ENCODE measurements around the gene PCCA. TPM values are rescaled to one million over a fixed set of nuclear protein-coding genes. Genes with fewer than 3 reads are reported as not detected.

PCCA gene
- total RNA-seq, 2 donors from 2014 or later = 7.2 to 14.6 TPM

DNA sequence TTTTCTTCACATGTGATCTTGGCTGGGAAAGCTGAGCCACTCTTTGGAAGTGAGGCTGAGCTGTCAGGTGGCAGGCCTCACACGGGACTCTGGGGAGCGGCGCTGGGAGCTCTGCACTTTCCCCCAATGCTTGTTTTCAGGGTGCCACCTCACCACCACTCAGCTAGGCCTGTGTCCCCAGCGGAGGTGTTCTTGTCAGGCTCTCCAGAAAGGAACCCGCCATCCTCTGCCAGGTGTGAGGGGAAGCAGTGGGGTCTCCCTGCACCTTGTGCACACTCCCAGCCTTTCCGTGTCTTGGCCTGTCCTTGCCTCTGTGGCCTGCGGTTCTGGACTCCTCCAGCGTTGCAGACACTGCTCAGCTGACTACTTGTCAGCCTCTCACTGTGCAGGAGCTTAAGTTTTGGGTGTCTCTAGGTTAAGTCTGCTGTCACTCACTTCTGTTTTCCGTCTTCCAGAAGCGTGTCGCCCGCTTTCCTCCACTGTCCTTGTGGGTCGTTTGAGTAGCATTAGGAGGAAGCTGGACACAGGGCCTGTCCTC is 447.8 kb downstream of the PCCA start:
- H3K4me3 Mint-ChIP-seq = no peak overlapping the region
- ATAC-seq (replicated peaks) = no peak
- H3K9me3 Mint-ChIP-seq = no peaks in the 10 kb centered on the region

GRCh38 chr13:100537486-100537885 is 448.6 kb downstream of the PCCA start:
- no peaks in the 10 kb centered on the region for H3K4me1 Mint-ChIP-seq
- H3K27me3 Mint-ChIP-seq = no peaks in the 10 kb centered on the region
- no peak overlapping the region for H3K27ac Mint-ChIP-seq
- no peak overlapping the region for H3K4me3 Mint-ChIP-seq
- no peaks in the 10 kb centered on the region for H3K36me3 Mint-ChIP-seq (ENCODE audit: low read depth)
- no peaks in the 10 kb centered on the region for H3K9me3 Mint-ChIP-seq
- ATAC-seq (replicated peaks) = no peak

More for the DNA sequence above, 447.8 kb downstream of the PCCA start:
- H3K36me3 Mint-ChIP-seq (ENCODE audit: low read depth) = no peaks in the 10 kb centered on the region
- H3K4me1 Mint-ChIP-seq = no peaks in the 10 kb centered on the region
- H3K27ac Mint-ChIP-seq = no peak overlapping the region
- no peaks in the 10 kb centered on the region for H3K27me3 Mint-ChIP-seq

DNA sequence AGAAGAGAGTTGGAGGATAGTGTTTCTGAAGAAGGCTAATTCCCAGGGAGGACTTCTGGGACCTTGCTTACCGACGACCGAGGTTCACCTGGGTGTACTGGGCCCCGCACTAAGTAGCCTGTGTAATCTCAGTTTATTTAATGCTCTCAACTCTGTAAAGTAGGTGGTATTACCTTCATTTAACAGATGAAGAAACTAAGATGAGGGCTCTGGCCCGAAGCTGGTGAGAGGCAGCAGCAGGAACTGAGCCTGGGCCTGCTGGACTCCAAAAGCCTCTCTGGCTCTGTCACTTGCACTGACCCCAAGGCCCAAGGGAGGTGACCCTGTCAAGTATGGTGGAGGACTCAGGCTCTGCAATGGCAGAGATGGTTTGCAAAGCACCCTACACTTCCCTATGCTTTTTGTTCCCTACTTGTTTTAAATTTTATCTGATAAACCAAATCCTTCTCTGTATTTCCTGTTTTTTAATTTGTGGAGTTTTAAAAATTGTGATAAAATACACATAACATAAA is 449.1 kb downstream of the PCCA start:
- H3K36me3 Mint-ChIP-seq (ENCODE audit: low read depth) = no peaks in the 10 kb centered on the region
- no peaks in the 10 kb centered on the region for H3K27me3 Mint-ChIP-seq
- peaks cover 5% of the 10 kb centered on the region for H3K4me1 Mint-ChIP-seq
- no peaks in the 10 kb centered on the region for H3K9me3 Mint-ChIP-seq
- ATAC-seq (replicated peaks) = no peak
- H3K27ac Mint-ChIP-seq = no peak overlapping the region
- H3K4me3 Mint-ChIP-seq = no peak overlapping the region

GRCh38 chr13:100540621-100541020 is 451.7 kb downstream of the PCCA start:
- Mint-ChIP-seq H3K36me3 (ENCODE audit: low read depth) (no peaks in the 10 kb centered on the region), H3K4me1 (peaks cover 5% of the 10 kb centered on the region), H3K9me3 (no peaks in the 10 kb centered on the region), H3K27ac (no peak overlapping the region), H3K27me3 (no peaks in the 10 kb centered on the region), H3K4me3 (no peak overlapping the region)
- ATAC-seq (replicated peaks) = no peak

GRCh38 chr13:100541897-100542825 is 453.3 kb downstream of the PCCA start:
- H3K36me3 Mint-ChIP-seq (ENCODE audit: low read depth) = no peaks in the 10 kb centered on the region
- no peak overlapping the region for H3K27ac Mint-ChIP-seq
- no peaks in the 10 kb centered on the region for H3K27me3 Mint-ChIP-seq
- H3K4me1 Mint-ChIP-seq = peaks cover 5% of the 10 kb centered on the region
- H3K9me3 Mint-ChIP-seq = no peaks in the 10 kb centered on the region
- no peak for ATAC-seq (replicated peaks)
- H3K4me3 Mint-ChIP-seq = no peak overlapping the region

DNA sequence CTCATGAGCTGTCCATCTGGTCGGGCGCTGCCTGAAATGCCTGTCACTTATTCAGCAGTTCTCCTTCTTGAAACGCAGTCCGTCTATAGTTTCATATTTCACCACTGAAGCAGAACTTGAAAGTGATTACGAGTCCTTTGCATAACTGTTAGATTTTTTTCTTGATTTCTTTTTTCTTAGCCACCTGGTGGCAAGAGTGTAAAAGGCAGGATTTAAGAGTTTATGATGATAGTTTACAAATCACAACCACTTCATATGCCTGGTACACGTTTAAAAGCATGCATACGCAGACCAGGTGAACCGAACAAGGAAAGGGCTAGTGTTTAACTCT is 453.9 kb downstream of the PCCA start:
- H3K4me3 Mint-ChIP-seq = no peak overlapping the region
- H3K4me1 Mint-ChIP-seq = peaks cover 5% of the 10 kb centered on the region
- no peaks in the 10 kb centered on the region for H3K9me3 Mint-ChIP-seq
- ATAC-seq (replicated peaks) = peak; percentile 68
- H3K27ac Mint-ChIP-seq = no peak overlapping the region
- H3K36me3 Mint-ChIP-seq (ENCODE audit: low read depth) = no peaks in the 10 kb centered on the region
- H3K27me3 Mint-ChIP-seq = no peaks in the 10 kb centered on the region

GRCh38 chr13:100543872-100544602 is 455.1 kb downstream of the PCCA start:
- no peaks in the 10 kb centered on the region for H3K36me3 Mint-ChIP-seq (ENCODE audit: low read depth)
- no peak for ATAC-seq (replicated peaks)
- H3K27me3 Mint-ChIP-seq = no peaks in the 10 kb centered on the region
- no peaks in the 10 kb centered on the region for H3K9me3 Mint-ChIP-seq
- H3K4me3 Mint-ChIP-seq = no peak overlapping the region
- H3K27ac Mint-ChIP-seq = no peak overlapping the region
- peaks cover 5% of the 10 kb centered on the region for H3K4me1 Mint-ChIP-seq

DNA sequence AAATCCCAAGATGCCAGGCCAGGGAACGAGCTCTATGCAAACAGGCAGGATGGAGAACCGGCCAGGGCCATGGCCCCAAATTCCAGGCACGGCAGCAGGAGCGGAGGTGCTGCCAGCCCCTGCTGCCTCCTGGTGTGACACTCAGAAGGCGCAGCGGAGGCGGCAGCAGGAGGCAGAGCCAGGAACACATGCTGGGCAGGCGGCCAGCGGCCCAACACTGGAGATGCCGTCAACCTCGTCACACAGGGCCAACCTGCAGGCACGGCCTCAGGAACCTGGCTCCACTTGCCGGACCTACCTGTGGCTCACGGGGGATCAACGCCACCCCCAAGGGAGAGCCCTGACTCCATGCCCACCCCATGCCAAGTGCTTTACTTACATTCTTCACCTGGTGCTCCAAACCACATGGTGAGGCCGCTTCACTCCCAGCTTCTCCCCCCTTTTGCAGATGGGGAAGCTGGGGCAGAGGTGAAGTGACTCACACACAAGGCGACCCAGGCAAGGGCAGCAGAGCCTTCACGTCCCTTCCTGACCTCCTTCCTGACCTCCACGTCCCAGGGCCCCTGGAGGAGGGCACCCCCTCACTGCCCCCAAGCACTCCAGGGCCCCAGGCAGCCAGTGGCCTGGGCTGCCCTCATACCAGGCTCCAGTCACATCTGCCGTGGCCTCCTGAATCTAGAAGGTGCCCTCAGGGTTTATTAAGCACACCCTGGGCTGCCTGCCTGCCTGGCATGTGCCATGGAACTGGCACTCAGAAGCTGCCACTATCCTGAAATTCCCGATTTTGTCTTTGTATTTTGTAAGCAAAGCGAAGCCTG is 456.2 kb downstream of the PCCA start:
- Mint-ChIP-seq H3K9me3 (no peaks in the 10 kb centered on the region), H3K27ac (no peak overlapping the region), H3K4me1 (peaks cover 5% of the 10 kb centered on the region), H3K4me3 (no peak overlapping the region), H3K36me3 (ENCODE audit: low read depth) (no peaks in the 10 kb centered on the region), H3K27me3 (no peaks in the 10 kb centered on the region)
- ATAC-seq (replicated peaks) = no peak

- ATAC-seq (replicated peaks) = no peak
- Mint-ChIP-seq H3K4me1 (peaks cover 5% of the 10 kb centered on the region), H3K27me3 (no peaks in the 10 kb centered on the region), H3K9me3 (no peaks in the 10 kb centered on the region), H3K4me3 (no peak overlapping the region), H3K36me3 (ENCODE audit: low read depth) (no peaks in the 10 kb centered on the region), H3K27ac (no peak overlapping the region)
Observed at GRCh38 chr13:100545684-100546061, 456.8 kb downstream of the PCCA start.

- Mint-ChIP-seq H3K36me3 (ENCODE audit: low read depth) (no peaks in the 10 kb centered on the region), H3K4me1 (peaks cover 5% of the 10 kb centered on the region), H3K4me3 (no peak overlapping the region), H3K27me3 (no peaks in the 10 kb centered on the region), H3K9me3 (no peaks in the 10 kb centered on the region), H3K27ac (no peak overlapping the region)
- ATAC-seq (replicated peaks) = no peak
Observed at GRCh38 chr13:100546713-100547405, 458.0 kb downstream of the PCCA start.

DNA sequence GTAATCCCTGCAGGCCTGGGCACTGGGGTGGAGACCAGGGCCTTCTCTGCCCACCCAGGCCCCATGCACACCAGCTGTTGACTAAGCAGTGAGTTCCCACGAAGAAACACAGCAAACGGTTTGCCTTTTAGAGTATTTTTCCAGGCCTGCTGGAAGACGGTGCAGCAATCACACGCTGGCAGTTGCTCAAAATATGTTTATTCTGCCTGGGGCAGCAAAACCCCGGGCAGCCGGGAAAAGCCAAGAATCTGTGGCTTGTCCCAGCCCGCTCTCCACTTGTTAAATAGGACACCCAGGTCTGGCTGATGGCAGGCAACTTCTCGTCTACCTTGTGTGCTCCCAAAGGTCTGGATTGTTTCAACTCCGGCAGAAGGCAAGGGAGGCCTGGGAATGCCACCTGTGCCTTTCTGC is 458.9 kb downstream of the PCCA start:
- ATAC-seq (replicated peaks) = no peak
- H3K27me3 Mint-ChIP-seq = no peaks in the 10 kb centered on the region
- H3K9me3 Mint-ChIP-seq = no peaks in the 10 kb centered on the region
- H3K4me3 Mint-ChIP-seq = no peak overlapping the region
- H3K36me3 Mint-ChIP-seq (ENCODE audit: low read depth) = no peaks in the 10 kb centered on the region
- no peak overlapping the region for H3K27ac Mint-ChIP-seq
- peaks cover 2% of the 10 kb centered on the region for H3K4me1 Mint-ChIP-seq

DNA sequence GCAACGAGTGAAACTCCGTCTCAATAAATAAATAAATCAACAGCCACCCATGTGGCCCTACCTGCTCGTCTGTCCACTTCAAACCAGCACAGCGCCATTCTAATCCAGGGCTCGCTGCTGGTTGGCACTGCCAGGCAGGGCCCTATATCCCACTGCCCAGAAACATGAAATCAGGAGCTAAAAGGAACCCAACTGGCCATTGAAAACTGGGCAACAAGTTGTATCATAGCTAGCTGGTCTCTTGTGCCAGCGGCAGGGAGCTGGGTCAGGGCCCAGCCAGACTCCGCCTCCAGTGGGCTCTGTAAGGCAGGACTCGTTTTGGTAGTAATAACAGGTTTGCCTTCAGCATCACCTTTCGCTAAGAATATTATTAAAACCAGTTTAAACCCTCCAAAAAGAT is 460.4 kb downstream of the PCCA start:
- H3K9me3 Mint-ChIP-seq = no peaks in the 10 kb centered on the region

GRCh38 chr13:100552755-100553154 is 463.9 kb downstream of the PCCA start:
- H3K4me3 Mint-ChIP-seq = no peak overlapping the region
- H3K27ac Mint-ChIP-seq = no peak overlapping the region
- H3K36me3 Mint-ChIP-seq (ENCODE audit: low read depth) = no peaks in the 10 kb centered on the region
- no peaks in the 10 kb centered on the region for H3K4me1 Mint-ChIP-seq
- ATAC-seq (replicated peaks) = no peak
- H3K27me3 Mint-ChIP-seq = no peaks in the 10 kb centered on the region
- H3K9me3 Mint-ChIP-seq = no peaks in the 10 kb centered on the region

More for the DNA sequence above, 460.4 kb downstream of the PCCA start:
- no peak for ATAC-seq (replicated peaks)
- Mint-ChIP-seq H3K4me3 (no peak overlapping the region), H3K36me3 (ENCODE audit: low read depth) (no peaks in the 10 kb centered on the region), H3K27ac (no peak overlapping the region), H3K4me1 (no peaks in the 10 kb centered on the region), H3K27me3 (no peaks in the 10 kb centered on the region)

- no peaks in the 10 kb centered on the region for H3K9me3 Mint-ChIP-seq
- H3K4me1 Mint-ChIP-seq = no peaks in the 10 kb centered on the region
- no peaks in the 10 kb centered on the region for H3K27me3 Mint-ChIP-seq
- no peak for ATAC-seq (replicated peaks)
- H3K4me3 Mint-ChIP-seq = no peak overlapping the region
- H3K36me3 Mint-ChIP-seq (ENCODE audit: low read depth) = no peaks in the 10 kb centered on the region
- no peak overlapping the region for H3K27ac Mint-ChIP-seq
Observed at GRCh38 chr13:100559886-100560285, 471.0 kb downstream of the PCCA start.
